A549 (cell line): ENCODE results near the gene OCRL. TPM values are rescaled to one million over a fixed set of nuclear protein-coding genes. Genes with fewer than 3 reads are reported as not detected.

Source experiments
- ATAC-seq, 2 experiments: fragments of 200-7000 bp in 1 of 2; fragments of >200 bp in 1 of 2; cut with Nextera tagmentation in 1 of 2; cut with Tn5 transposase in 1 of 2; 3 replicates each; pipeline versions ENCODE4 v1.8.0 to v1.9.1; 2018 to 2020; ENCODE audit warnings: mild to moderate bottlenecking in 1 of 2, moderate library complexity in 1 of 2
- CTCF ChIA-PET: fragments of 300-600 bp; sonication (Branson Sonifier 250); formaldehyde crosslinking; extraction: SDS; loops from one replicate; lab custom pipeline; 2021; ENCODE audit warnings: antibody characterized with exemption, inconsistent platforms; lab: Yijun Ruan, JAX
- POLR2A ChIA-PET: fragments of 350-600 bp; formaldehyde crosslinking; extraction: SDS; loops from one replicate; lab custom pipeline; 2021; ENCODE audit warnings: antibody characterized with exemption, inconsistent platforms; lab: Yijun Ruan, JAX
- DNase-seq, 2 experiments: peaks; one replicate each; pipeline versions ENCODE4 v3.0.0 to v3.0.0-alpha.2; 2011 to 2016; ENCODE audit warnings: low read depth in 1 of 2, low spot score in 1 of 2
- FAIRE-seq: peaks from 2 replicates; lab custom pipeline; 2011; peaks lifted over from hg19 to GRCh38; lab: Jason Lieb, UNC
- H3K27ac ChIP-seq, 2 experiments: fragments of >200 bp; sonication (Bioruptor Twin); formaldehyde crosslinking; 3 replicates each; pipeline ENCODE4 v1.5.1; 2016 to 2017
- H3K4me1 ChIP-seq: fragments of >200 bp; sonication (Bioruptor Twin); formaldehyde crosslinking; 3 replicates; pipeline ENCODE4 v1.6.1; 2016
- H3K4me2 ChIP-seq: fragments of >200 bp; sonication (Bioruptor Twin); formaldehyde crosslinking; 3 replicates; pipeline ENCODE4 v1.6.1; 2016
- H3K4me3 ChIP-seq: fragments of >200 bp; sonication (Bioruptor Twin); formaldehyde crosslinking; 3 replicates; pipeline ENCODE4 v1.5.1; 2016
- H3K9me3 ChIP-seq: fragments of >200 bp; sonication (Bioruptor Twin); formaldehyde crosslinking; 3 replicates; pipeline ENCODE4 v1.6.1; 2016
- BCL3 ChIP-seq: fragments of >200 bp; sonication (Bioruptor Twin); formaldehyde crosslinking; IDR thresholded peaks from 3 replicates; pipeline ENCODE4 v1.6.1; 2016
- CBX8 ChIP-seq: fragments of 200-600 bp; sonication (generic); IDR thresholded peaks from 2 replicates; pipeline ENCODE4 v1.6.1; 2016
- CHD4 ChIP-seq: fragments of 200-600 bp; sonication (generic); IDR thresholded peaks from 2 replicates; pipeline ENCODE4 v1.6.1; 2016; ENCODE audit warnings: antibody characterized with exemption, mild to moderate bottlenecking, borderline replicate concordance
- CTCF ChIP-seq: fragments of >200 bp; sonication (Bioruptor Twin); formaldehyde crosslinking; IDR thresholded peaks from 3 replicates; pipeline ENCODE4 v1.5.1; 2016
- E2F6 ChIP-seq: IDR thresholded peaks from 2 replicates; pipeline ENCODE4 v1.6.1; 2012; ENCODE audit warnings: low read depth, borderline replicate concordance
- ELK1 ChIP-seq: fragments of 150-350 bp; IDR thresholded peaks from 2 replicates; pipeline ENCODE4 v1.6.1; 2014; ENCODE audit warnings: low read depth, mild to moderate bottlenecking, low read length
- EP300 ChIP-seq, 2 experiments: fragments of >200 bp; sonication (Bioruptor Twin); formaldehyde crosslinking; IDR thresholded peaks; 2 replicates in 1 of 2; 3 replicates in 1 of 2; pipeline ENCODE4 v1.6.1; 2016 to 2017
- FOSL2 ChIP-seq, 2 experiments: fragments of 450-650 bp in 1 of 2; fragments of >200 bp in 1 of 2; sonication (Bioruptor Twin) in 1 of 2; formaldehyde crosslinking; IDR thresholded peaks; 2 replicates each; pipeline versions ENCODE4 v1.5.0 to v1.6.1; 2016 to 2020; ENCODE audit warnings: mild to moderate bottlenecking in 1 of 2, moderate library complexity in 1 of 2
- FOXS1 ChIP-seq: fragments of 250-450 bp; sonication (Bioruptor Pico); IDR thresholded peaks from 2 replicates; pipeline ENCODE4 v1.5.0; 2020; ENCODE audit warnings: mild to moderate bottlenecking, moderate library complexity
- HES2 ChIP-seq: fragments of >200 bp; sonication (Bioruptor Twin); formaldehyde crosslinking; IDR thresholded peaks from 2 replicates; pipeline ENCODE4 v1.6.1; 2016
- HEYL ChIP-seq: fragments of 250-450 bp; sonication (Bioruptor Pico); IDR thresholded peaks from 2 replicates; pipeline ENCODE4 v1.8.0; 2021; ENCODE audit warnings: mild to moderate bottlenecking, moderate library complexity
- HOXB13 ChIP-seq: fragments of 250-450 bp; sonication (Bioruptor Pico); IDR thresholded peaks from 2 replicates; pipeline ENCODE4 v1.5.0; 2020; ENCODE audit warnings: low read depth, mild to moderate bottlenecking, moderate library complexity
- KDM1A ChIP-seq: fragments of 200-600 bp; sonication (generic); IDR thresholded peaks from 2 replicates; pipeline ENCODE4 v1.6.1; 2016; ENCODE audit warnings: low read depth, mild to moderate bottlenecking
- KDM5A ChIP-seq: fragments of 200-600 bp; sonication (generic); IDR thresholded peaks from 2 replicates; pipeline ENCODE4 v1.6.1; 2016; ENCODE audit warnings: antibody characterized with exemption, mild to moderate bottlenecking
- MAFK ChIP-seq: fragments of 450-650 bp; IDR thresholded peaks from 2 replicates; pipeline ENCODE4 v1.6.1; 2014; ENCODE audit not compliant: partially characterized antibody
- MAZ ChIP-seq: fragments of 150-350 bp; IDR thresholded peaks from 2 replicates; pipeline ENCODE4 v1.6.1; 2014; ENCODE audit warnings: antibody characterized with exemption, low read depth, low read length, borderline replicate concordance
- MYC ChIP-seq: IDR thresholded peaks from 2 replicates; pipeline ENCODE4 v1.6.1; 2012; ENCODE audit warnings: mild to moderate bottlenecking, inconsistent platforms, low read length, improper control_type of control experiment, borderline replicate concordance
- RCOR1 ChIP-seq: fragments of 150-350 bp; IDR thresholded peaks from 2 replicates; pipeline ENCODE4 v1.6.1; 2014; ENCODE audit warnings: antibody characterized with exemption, low read length, low read depth
- RFX5 ChIP-seq: fragments of 450-650 bp; IDR thresholded peaks from 2 replicates; pipeline ENCODE4 v1.7.1; 2014; ENCODE audit warnings: antibody characterized with exemption, mild to moderate bottlenecking, moderate library complexity
- SMC3 ChIP-seq: fragments of >200 bp; sonication (Bioruptor Twin); formaldehyde crosslinking; IDR thresholded peaks from 3 replicates; pipeline ENCODE4 v1.6.1; 2018; ENCODE audit warnings: inconsistent platforms
- ZC3H11A ChIP-seq: fragments of 450-650 bp; IDR thresholded peaks from 2 replicates; pipeline ENCODE4 v1.6.1; 2014; ENCODE audit warnings: antibody characterized with exemption, mild to moderate bottlenecking
- ZFP36 ChIP-seq: fragments of 450-650 bp; IDR thresholded peaks from 2 replicates; pipeline ENCODE4 v1.6.1; 2014; ENCODE audit warnings: borderline replicate concordance; ENCODE audit not compliant: partially characterized antibody
- ZNF302 ChIP-seq: fragments of 250-450 bp; sonication (Bioruptor Pico); IDR thresholded peaks from 2 replicates; pipeline ENCODE4 v1.9.0; 2021; ENCODE audit warnings: inconsistent platforms, mild to moderate bottlenecking, moderate library complexity
- WGBS: methylation state at CpG from one replicate; pipeline ENCODE4 v1.1.6; 2017; ENCODE audit errors: missing lambda C conversion rate; 5-methylcytosine and 5-hydroxymethylcytosine counted together
- polyA plus RNA-seq, 4 experiments: library from polyadenylated mRNA; depleted of rRNA in 3 of 4; stranded (reverse); fragments of >200 nt; fragmentation: RNase III in 1 of 4; extraction: RNeasy Plus Mini Kit Qiagen cat#74134 plus additional on column Dnase treatment in 1 of 4; gene quantifications; 2 replicates in 3 of 4; 3 replicates in 1 of 4; pipeline ENCODE4 v1.2.3, GENCODE V29; 2011 to 2017

The OCRL gene
- polyA plus RNA-seq, 2 of the 4 experiments (the other 2 are of a cell fraction) = 22.4 to 49.0 TPM

- ATAC-seq = no peak
- H3K27ac ChIP-seq = no peak overlapping the region
Measured at GRCh38 chrX:129631849-129632248, 91.8 kb downstream of the OCRL start.

GRCh38 chrX:129632443-129632842 is 92.4 kb downstream of the OCRL start:
- DNase-seq = no peak
- 40% methylated on average over 1 of the region's 7 CpGs for WGBS
- ATAC-seq = no peak
- Histone ChIP-seq H3K4me2 (no peak overlapping the region), H3K4me1 (no peaks in the 10 kb centered on the region), H3K27ac (no peak overlapping the region), H3K4me3 (no peak overlapping the region), H3K9me3 (no peaks in the 10 kb centered on the region)
- TF ChIP-seq MYC = no peak
- no peak for TF ChIP-seq FOXS1
- no peak for TF ChIP-seq RFX5
- no peak for TF ChIP-seq CBX8
- no peak for TF ChIP-seq KDM1A
- CTCF ChIA-PET = interaction anchor here (1.1 to 14.6 kb wide), 2 partner anchors 57 to 94 kb away, joined by 3 to 218 read pairs; no protein-coding TSS in a partner anchor
- POLR2A ChIA-PET = no interaction called here
- FAIRE-seq = no peak

More at GRCh38 chrX:129631849-129632248, 91.8 kb downstream of the OCRL start:
- Histone ChIP-seq H3K4me3 (no peak overlapping the region), H3K9me3 (no peaks in the 10 kb centered on the region), H3K4me1 (no peaks in the 10 kb centered on the region), H3K4me2 (no peak overlapping the region)
- FAIRE-seq (peak; percentile 7), DNase-seq (no peak)
- TF ChIP-seq MAZ (no peak), HES2 (no peak), HEYL (CRISPR knock-in tag) (no peak), MAFK (no peak), KDM5A (no peak), SMC3 (no peak), CHD4 (no peak), CTCF (no peak), HOXB13 (CRISPR knock-in tag) (no peak), ELK1 (no peak), RFX5 (no peak), BCL3 (no peak), ZFP36 (no peak), CBX8 (no peak)
- ChIA-PET CTCF (interaction anchor here (0.9 to 14.6 kb wide), 3 partner anchors 9 to 95 kb away, joined by 3 to 218 read pairs (median 3); no protein-coding TSS in a partner anchor), POLR2A (no interaction called here)
- WGBS = 70% methylated on average over 5 of the region's 5 CpGs

GRCh38 chrX:129634541-129634940 is 94.5 kb downstream of the OCRL start:
- FAIRE-seq (no peak), DNase-seq (no peak), ATAC-seq (no peak)
- ChIA-PET CTCF (interaction anchor here (0.7 to 14.6 kb wide), 5 partner anchors 20 to 92 kb away, joined by 3 to 218 read pairs (median 8); partner anchors contain the start of gene APLN), POLR2A (no interaction called here)
- Histone ChIP-seq H3K4me3 (no peak overlapping the region), H3K4me2 (no peak overlapping the region), H3K27ac (no peak overlapping the region), H3K4me1 (no peaks in the 10 kb centered on the region), H3K9me3 (no peaks in the 10 kb centered on the region)
- 75% methylated on average over 7 of the region's 7 CpGs for WGBS
- TF ChIP-seq FOSL2 (IDR thresholded peaks at IDR 0.05) (no peak), FOSL2 (CRISPR knock-in tag; IDR thresholded peaks at IDR 0.05) (no peak), RCOR1 (no peak), ELK1 (no peak), BCL3 (no peak), E2F6 (no peak), FOXS1 (no peak), EP300 (IDR thresholded peaks at IDR 0.05) (no peak), ZNF302 (CRISPR knock-in tag) (no peak), MAZ (no peak), MAFK (no peak), HEYL (CRISPR knock-in tag) (no peak), ZFP36 (no peak), ZC3H11A (no peak)
